ENCODE measurements around the gene PEX5L.

- TF ChIP-seq ZNF384 (IDR thresholded peaks at IDR 0.05) = no peak
- TF ChIP-seq TARDBP (IDR thresholded peaks at IDR 0.05) = no peak
- TF ChIP-seq SP1 (IDR thresholded peaks at IDR 0.05) = no peak
- no peak for TF ChIP-seq HDGF (IDR thresholded peaks at IDR 0.05; ENCODE audit: borderline replicate concordance)
- TF ChIP-seq PKNOX1 (IDR thresholded peaks at IDR 0.05) = no peak
These were observed 36.8 kb upstream of the PEX5L start for GRCh38 chr3:180073561-180073960.

All from HEK293T (cell line).